Stimulated activated CD4-positive, alpha-beta T cell treated with anti-CD3 and anti-CD28 coated beads, Interleukin-15, amount 100 ng/mL, for 48 hours (primary cell): Measurements from ENCODE around the gene GABBR2.
"Not testable (repeated sequence)": the region's sequence is repeated elsewhere in the genome, so short reads cannot be mapped to it uniquely, and the experiment has no call there.

ENCODE experiments used
- DNase-seq, 2 donors: peaks; one replicate each; pipeline ENCODE4 v3.0.0-alpha.2; 2020; ENCODE audit warnings: low read depth in 2 of 2

The GABBR2 gene

GRCh38 chr9:98295824-98296223 is 412.9 kb downstream of the GABBR2 start:
- DNase-seq: no peak

GRCh38 chr9:98291820-98292219 is 416.9 kb downstream of the GABBR2 start:
- DNase-seq: no peak

- no peak for DNase-seq
Observed at GRCh38 chr9:98290411-98290810, 418.3 kb downstream of the GABBR2 start.

- DNase-seq: no peak
Observed at GRCh38 chr9:98289614-98290201, 419.0 kb downstream of the GABBR2 start.

GRCh38 chr9:98288881-98289280 is 419.9 kb downstream of the GABBR2 start:
- DNase-seq: no peak

- DNase-seq: no peak
Observed at GRCh38 chr9:98287384-98287783, 421.4 kb downstream of the GABBR2 start.

- no peak for DNase-seq
Observed at GRCh38 chr9:98285446-98285845, 423.3 kb downstream of the GABBR2 start.

- DNase-seq: no peak
Observed at GRCh38 chr9:98284754-98285153, 424.0 kb downstream of the GABBR2 start.

- DNase-seq: not testable (repeated sequence)
Observed at GRCh38 chr9:98283143-98283542, 425.6 kb downstream of the GABBR2 start.

GRCh38 chr9:98281281-98281680 is 427.5 kb downstream of the GABBR2 start:
- DNase-seq: no peak

- no peak for DNase-seq
Observed at GRCh38 chr9:98280574-98280973, 428.2 kb downstream of the GABBR2 start.

GRCh38 chr9:98280162-98280561 is 428.6 kb downstream of the GABBR2 start:
- no peak for DNase-seq

- DNase-seq: no peak
Observed at GRCh38 chr9:98276907-98277469, 431.7 kb downstream of the GABBR2 start.

- DNase-seq: no peak
Observed at GRCh38 chr9:98275159-98275558, 433.6 kb downstream of the GABBR2 start.

- no peak for DNase-seq
Observed at GRCh38 chr9:98272083-98272482, 436.7 kb downstream of the GABBR2 start.

GRCh38 chr9:98271479-98271878 is 437.3 kb downstream of the GABBR2 start:
- no peak for DNase-seq

GRCh38 chr9:98270284-98270683 is 438.5 kb downstream of the GABBR2 start:
- DNase-seq: not testable (repeated sequence)

GRCh38 chr9:98269652-98270051 is 439.1 kb downstream of the GABBR2 start:
- not testable (repeated sequence) for DNase-seq

- DNase-seq: not testable (repeated sequence)
Observed at GRCh38 chr9:98267556-98267955, 441.2 kb downstream of the GABBR2 start.

GRCh38 chr9:98264516-98264915 is 444.2 kb downstream of the GABBR2 start:
- no peak for DNase-seq

GRCh38 chr9:98263482-98264357 is 445.0 kb downstream of the GABBR2 start:
- DNase-seq: peak; percentile 67 to 71

- no peak for DNase-seq
Observed at GRCh38 chr9:98263080-98263479, 445.7 kb downstream of the GABBR2 start.

GRCh38 chr9:98262056-98262455 is 446.7 kb downstream of the GABBR2 start:
- DNase-seq: no peak
